Aorta (tissue), 5 donors: ENCODE results near the gene CCBE1. TPM values are rescaled to one million over a fixed set of nuclear protein-coding genes. Genes with fewer than 3 reads are reported as not detected.
A peak's percentile ranks its signal among the peaks of the same experiment; 100 is the strongest.
"Not testable (repeated sequence)": the region's sequence is repeated elsewhere in the genome, so short reads cannot be mapped to it uniquely, and the experiment has no call there.

Source experiments
- ATAC-seq: fragments of 200-7000 bp; cut with Tn5 transposase; one replicate; pipeline ENCODE4 v1.9.1; 2022; ENCODE audit warnings: moderate library complexity; ENCODE audit not compliant: low FRiP score
- DNase-seq, 2 donors: peaks; one replicate each; pipeline ENCODE4 v3.0.0-alpha.2; 2020
- H3K27ac ChIP-seq, 2 donors: one replicate each; pipeline ENCODE4 v1.5.1; 2013; ENCODE audit warnings: low read length in 2 of 2, mild to moderate bottlenecking in 2 of 2, moderate library complexity in 2 of 2, control low read depth in 1 of 2, inconsistent platforms in 1 of 2, low read depth in 1 of 2
- H3K27me3 ChIP-seq, 2 donors: one replicate each; pipeline ENCODE4 v1.6.1; 2013; ENCODE audit warnings: control low read depth in 1 of 2, low read length in 1 of 2, mild to moderate bottlenecking in 1 of 2, moderate library complexity in 1 of 2; ENCODE audit not compliant: insufficient read depth in 2 of 2, control insufficient read depth in 1 of 2
- H3K36me3 ChIP-seq, 2 donors: one replicate each; pipeline ENCODE4 v1.6.1; 2013; ENCODE audit warnings: control low read depth in 1 of 2, low read length in 1 of 2, mild to moderate bottlenecking in 1 of 2; ENCODE audit not compliant: insufficient read depth in 2 of 2, control insufficient read depth in 1 of 2
- H3K4me1 ChIP-seq, 2 donors: one replicate each; pipeline ENCODE4 v1.6.1; 2013; ENCODE audit warnings: low read length in 2 of 2, control low read depth in 1 of 2, mild to moderate bottlenecking in 1 of 2, moderate library complexity in 1 of 2; ENCODE audit not compliant: insufficient read depth in 2 of 2, control insufficient read depth in 1 of 2
- H3K4me3 ChIP-seq, 2 donors: one replicate each; pipeline ENCODE4 v1.5.1; 2013; ENCODE audit warnings: low read length in 2 of 2, control low read depth in 1 of 2, mild to moderate bottlenecking in 1 of 2
- H3K9me3 ChIP-seq: one replicate; pipeline ENCODE4 v1.6.1; 2013; ENCODE audit warnings: mild to moderate bottlenecking, low read length; ENCODE audit not compliant: control insufficient read depth
- WGBS, 2 donors: extraction: QIAGEN DNeasy Blood & Tissue Kit; methylation state at CpG; one replicate each; pipeline ENCODE4 v1.1.7; 2013; 5-methylcytosine and 5-hydroxymethylcytosine counted together
- intact Hi-C, 2 donors: fragments of 100-400 bp; cut with DNase I; formaldehyde crosslinking; loops; one replicate each; pipeline versions ENCODE4 v1.14.2 to v1.15.0; 2022
- polyA plus RNA-seq, 2 donors: library from polyadenylated mRNA; stranded (reverse); fragments of 200-250 nt; gene quantifications; one replicate each; pipeline ENCODE4 v1.2.3, GENCODE V29; 2013
- total RNA-seq, 2 donors: library from RNA; stranded (reverse); fragmentation: NEBNext Ultra II Directional; extraction: Animal tissue kit (Norgen Biotek cat#: 25700); gene quantifications; one replicate each; pipeline ENCODE4 v1.2.1, GENCODE V29; 2021
- donor health status: healthy with polysubstance abuse.
- donor health status: Bipolar disorder and iron deficiency.
- donor health status: DM: no; HTN: no; CAD: no.
- donor health status: DM: no; HTN: no; CAD: no.
- donor health status: DM: yes; HTN: yes; CAD: no.

The CCBE1 gene
- total and polyA plus RNA-seq, 4 donors = 0.36 to 0.61 TPM; not detected in 2

DNA sequence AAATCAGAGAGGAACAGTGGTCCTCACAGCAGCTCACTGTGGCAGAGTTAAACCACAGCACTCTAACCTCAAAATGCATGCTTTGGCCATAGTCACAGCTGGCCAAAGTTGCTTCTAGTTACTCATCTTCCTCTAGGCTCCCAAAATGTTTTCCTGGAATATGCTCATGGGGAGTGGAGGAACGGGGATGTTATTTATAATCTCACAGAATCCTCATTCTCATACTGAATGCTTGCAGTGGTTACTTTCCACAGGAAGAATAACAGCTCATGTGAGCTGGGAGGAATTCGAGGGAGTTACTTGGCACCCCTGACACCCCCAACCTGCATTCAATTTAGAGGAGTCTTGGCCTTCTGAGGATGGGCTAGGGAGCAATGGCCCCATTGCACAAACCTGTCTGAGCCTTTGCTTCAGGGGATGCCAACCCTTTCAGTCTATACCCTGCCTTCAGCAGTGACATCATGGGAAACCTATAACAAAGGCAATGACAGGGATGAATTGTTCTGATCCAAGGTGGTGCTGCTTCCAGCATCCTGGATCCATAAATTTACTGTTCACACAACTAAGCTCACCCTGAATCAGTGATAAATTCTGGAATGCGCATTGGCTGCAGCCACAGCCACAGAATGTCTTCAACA, 22.4 kb upstream of the CCBE1 start:
- Histone ChIP-seq H3K36me3 (no peaks in the 10 kb centered on the region), H3K27me3 (no peaks in the 10 kb centered on the region), H3K9me3 (no peaks in the 10 kb centered on the region), H3K4me1 (peaks cover 5 to 6% of the 10 kb centered on the region in 2 donors), H3K4me3 (no peak overlapping the region), H3K27ac (no peak overlapping the region)
- DNase-seq = no peak
- no peak for ATAC-seq
- intact Hi-C loops = no loop called here
- WGBS, 2 donors = 39 to 44% methylated on average over 3 of the region's 3 CpGs

DNA sequence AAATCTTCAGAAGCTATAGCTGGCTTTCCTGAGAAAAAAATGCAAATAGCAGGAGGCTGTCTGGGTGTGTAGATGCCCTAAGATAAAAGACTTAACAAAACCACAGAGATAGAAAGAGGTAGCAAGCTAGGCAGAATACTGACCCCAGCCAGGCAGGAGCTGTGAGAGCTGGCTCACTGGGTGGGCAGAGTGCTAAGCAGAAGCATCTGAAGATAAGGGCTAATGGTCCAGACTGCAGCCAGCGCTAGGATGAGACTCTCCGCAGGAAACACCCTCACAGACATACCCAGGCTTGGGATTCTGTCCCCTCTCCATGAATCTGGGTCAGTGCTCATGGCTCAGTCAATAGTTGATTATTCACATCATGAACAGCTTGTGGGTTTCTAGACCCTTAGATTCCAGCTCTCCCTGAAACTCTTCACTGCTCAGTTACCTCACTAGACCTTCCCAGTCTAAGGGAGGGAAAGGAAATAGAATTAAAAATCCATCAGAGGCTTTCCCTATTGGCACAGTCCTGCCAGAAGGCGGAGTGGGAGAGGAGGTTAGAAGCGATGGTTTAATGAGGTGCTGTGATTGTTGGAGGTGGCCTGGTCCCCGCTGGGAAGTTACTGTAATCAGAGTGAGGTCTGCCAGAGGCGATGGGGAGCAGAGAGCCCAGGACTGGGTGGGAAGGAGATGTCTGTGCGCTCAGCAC, 21.4 kb upstream of the CCBE1 start:
- intact Hi-C loops = no loop called here
- Histone ChIP-seq H3K36me3 (no peaks in the 10 kb centered on the region), H3K4me3 (no peak overlapping the region), H3K4me1 (peaks cover 5 to 6% of the 10 kb centered on the region in 2 donors), H3K9me3 (no peaks in the 10 kb centered on the region), H3K27ac (no peak overlapping the region), H3K27me3 (no peaks in the 10 kb centered on the region)
- 64 to 71% methylated on average over 7 of the region's 7 CpGs for WGBS, 2 donors
- no peak for ATAC-seq
- no peak for DNase-seq

DNA sequence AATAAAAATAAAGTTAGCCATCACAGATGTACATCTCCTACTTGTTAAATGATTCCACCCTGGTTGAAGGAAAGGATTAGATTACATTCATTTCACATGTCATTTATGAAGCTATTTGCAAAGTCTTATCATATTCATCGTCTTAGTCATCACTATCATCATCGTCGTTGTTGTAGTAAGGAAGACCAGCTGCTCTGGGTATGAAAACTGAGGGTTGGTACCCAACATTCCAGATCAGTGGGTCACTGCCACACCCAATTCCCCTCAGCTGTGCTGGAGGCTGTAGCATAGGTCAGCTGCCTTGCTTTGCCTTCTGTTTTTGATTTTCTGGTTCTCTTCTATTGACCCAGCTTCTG, 20.9 kb upstream of the CCBE1 start:
- no peak for DNase-seq
- Histone ChIP-seq H3K36me3 (no peaks in the 10 kb centered on the region), H3K27ac (no peak overlapping the region), H3K4me1 (peaks cover 5 to 6% of the 10 kb centered on the region in 2 donors), H3K27me3 (no peaks in the 10 kb centered on the region), H3K4me3 (no peak overlapping the region), H3K9me3 (no peaks in the 10 kb centered on the region)
- intact Hi-C loops = no loop called here
- ATAC-seq = no peak
- 62 to 73% methylated on average over 3 of the region's 3 CpGs for WGBS, 2 donors

- peaks cover 5 to 6% of the 10 kb centered on the region in 2 donors for H3K4me1 ChIP-seq
- 78 to 88% methylated on average over 2 of the region's 2 CpGs for WGBS, 2 donors
- DNase-seq = no peak
- no peaks in the 10 kb centered on the region for H3K27me3 ChIP-seq
- intact Hi-C loops = no loop called here
- no peak overlapping the region for H3K27ac ChIP-seq
- H3K36me3 ChIP-seq = no peaks in the 10 kb centered on the region
- no peak overlapping the region for H3K4me3 ChIP-seq
- no peaks in the 10 kb centered on the region for H3K9me3 ChIP-seq
- no peak for ATAC-seq
These were observed 20.1 kb upstream of the CCBE1 start for GRCh38 chr18:59717291-59717690.

DNA sequence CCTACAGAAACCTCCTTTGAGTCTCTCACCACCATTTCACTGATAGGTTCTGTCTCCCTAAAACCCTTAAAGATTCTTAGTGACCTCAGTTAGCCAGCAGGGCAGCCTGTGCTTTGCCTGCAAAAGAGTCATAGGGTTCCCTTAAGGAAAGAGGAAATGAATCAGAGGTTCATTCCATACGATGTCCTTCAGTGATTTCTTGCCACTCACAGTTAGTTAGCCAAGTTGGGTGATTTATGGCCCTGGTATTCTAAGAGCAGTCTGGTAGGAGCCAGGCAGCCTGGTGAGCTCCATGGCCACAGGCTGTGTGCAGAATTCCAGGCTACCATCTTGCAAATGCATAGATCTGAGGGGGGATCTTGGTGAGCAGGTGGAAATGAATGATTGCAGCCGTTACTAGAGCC, 18.7 kb upstream of the CCBE1 start:
- H3K27me3 ChIP-seq = no peaks in the 10 kb centered on the region
- H3K36me3 ChIP-seq = no peaks in the 10 kb centered on the region
- H3K9me3 ChIP-seq = no peaks in the 10 kb centered on the region
- no peak for DNase-seq
- H3K27ac ChIP-seq = peak overlapping the region in 1 of 2 donors; percentile 74
- intact Hi-C loops = no loop called here
- no peak for ATAC-seq
- 38% methylated on average over 2 of the region's 2 CpGs for WGBS, 2 donors
- no peak overlapping the region for H3K4me3 ChIP-seq
- peaks cover 5 to 6% of the 10 kb centered on the region in 2 donors for H3K4me1 ChIP-seq

- no peak overlapping the region for H3K4me3 ChIP-seq
- DNase-seq (no peak), ATAC-seq (no peak)
- intact Hi-C loops = no loop called here
- 89 to 90% methylated on average over 7 of the region's 7 CpGs for WGBS, 2 donors
- no peaks in the 10 kb centered on the region for H3K9me3 ChIP-seq
- peaks cover 5 to 6% of the 10 kb centered on the region in 2 donors for H3K4me1 ChIP-seq
- no peaks in the 10 kb centered on the region for H3K36me3 ChIP-seq
- peak overlapping the region in 1 of 2 donors; percentile 74 for H3K27ac ChIP-seq
- no peaks in the 10 kb centered on the region for H3K27me3 ChIP-seq
These were observed 18.2 kb upstream of the CCBE1 start for GRCh38 chr18:59715445-59715844.

GRCh38 chr18:59714096-59714495, 16.9 kb upstream of the CCBE1 start:
- intact Hi-C loops, ATAC-seq: not testable (repeated sequence)
- 89 to 94% methylated on average over 15 to 28 of the region's 28 CpGs for WGBS, 2 donors

GRCh38 chr18:59712311-59712710, 15.1 kb upstream of the CCBE1 start:
- 72 to 86% methylated on average over 6 of the region's 6 CpGs for WGBS, 2 donors
- no peak overlapping the region for H3K4me3 ChIP-seq
- peaks cover 5 to 6% of the 10 kb centered on the region in 2 donors for H3K4me1 ChIP-seq
- no peak for ATAC-seq
- no peaks in the 10 kb centered on the region for H3K27me3 ChIP-seq
- no peak for DNase-seq
- H3K36me3 ChIP-seq = no peaks in the 10 kb centered on the region
- H3K9me3 ChIP-seq = no peaks in the 10 kb centered on the region
- intact Hi-C loops = no loop called here
- no peak overlapping the region for H3K27ac ChIP-seq

More at GRCh38 chr18:59714096-59714495, 16.9 kb upstream of the CCBE1 start:
- not testable (repeated sequence) for H3K36me3 ChIP-seq, H3K4me1 ChIP-seq, H3K27ac ChIP-seq, H3K27me3 ChIP-seq, H3K9me3 ChIP-seq, H3K4me3 ChIP-seq
- DNase-seq = peak in 1 of 2 donors; percentile 40

GRCh38 chr18:59708988-59709387, 11.8 kb upstream of the CCBE1 start:
- no peaks in the 10 kb centered on the region for H3K27me3 ChIP-seq
- H3K36me3 ChIP-seq = no peaks in the 10 kb centered on the region
- DNase-seq (no peak), ATAC-seq (no peak)
- no peaks in the 10 kb centered on the region for H3K4me1 ChIP-seq
- H3K9me3 ChIP-seq = no peaks in the 10 kb centered on the region
- intact Hi-C loops = no loop called here
- H3K4me3 ChIP-seq = no peak overlapping the region
- 90 to 91% methylated on average over 8 of the region's 8 CpGs for WGBS, 2 donors
- no peak overlapping the region for H3K27ac ChIP-seq
